GM10266 (cell line): ENCODE measurements around the gene TMTC4.

ENCODE experiments used
- DNase-seq: peaks from one replicate; pipeline ENCODE4 v3.0.0; 2012; ENCODE audit errors: extremely low spot score
- TF ChIP-seq, protein P1 (sequence below): IDR thresholded peaks from 2 replicates; pipeline ENCODE4 v1.5.1; 2012; ENCODE audit warnings: mild to moderate bottlenecking, low read depth; ENCODE audit not compliant: control insufficient read depth, insufficient read depth; ENCODE audit errors: missing control alignments

Gene TMTC4

DNA sequence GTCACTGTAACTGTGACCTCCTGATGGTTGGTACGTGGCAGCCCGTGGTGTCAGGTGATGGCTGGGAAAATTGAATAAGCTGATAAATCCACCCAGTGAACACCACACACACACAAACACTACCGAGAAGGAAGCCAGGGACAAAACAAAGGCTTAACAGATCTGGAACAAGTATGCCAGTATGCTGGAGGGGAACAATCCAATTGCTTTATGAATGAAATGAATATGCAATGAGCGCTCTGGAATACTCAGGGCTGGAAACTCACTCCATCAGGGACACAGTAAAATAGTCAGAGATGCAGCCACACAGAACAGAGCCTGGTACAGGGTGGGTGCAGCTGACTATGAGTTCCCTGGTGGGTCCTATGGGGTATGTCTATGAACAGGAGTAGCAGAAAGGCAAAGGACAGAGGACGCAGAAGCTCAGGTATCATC, 16.7 kb downstream of the TMTC4 start:
- DNase-seq = no peak

GRCh38 chr13:100652510-100652909, 22.1 kb downstream of the TMTC4 start:
- DNase-seq = no peak
- TF ChIP-seq, protein P1, sequence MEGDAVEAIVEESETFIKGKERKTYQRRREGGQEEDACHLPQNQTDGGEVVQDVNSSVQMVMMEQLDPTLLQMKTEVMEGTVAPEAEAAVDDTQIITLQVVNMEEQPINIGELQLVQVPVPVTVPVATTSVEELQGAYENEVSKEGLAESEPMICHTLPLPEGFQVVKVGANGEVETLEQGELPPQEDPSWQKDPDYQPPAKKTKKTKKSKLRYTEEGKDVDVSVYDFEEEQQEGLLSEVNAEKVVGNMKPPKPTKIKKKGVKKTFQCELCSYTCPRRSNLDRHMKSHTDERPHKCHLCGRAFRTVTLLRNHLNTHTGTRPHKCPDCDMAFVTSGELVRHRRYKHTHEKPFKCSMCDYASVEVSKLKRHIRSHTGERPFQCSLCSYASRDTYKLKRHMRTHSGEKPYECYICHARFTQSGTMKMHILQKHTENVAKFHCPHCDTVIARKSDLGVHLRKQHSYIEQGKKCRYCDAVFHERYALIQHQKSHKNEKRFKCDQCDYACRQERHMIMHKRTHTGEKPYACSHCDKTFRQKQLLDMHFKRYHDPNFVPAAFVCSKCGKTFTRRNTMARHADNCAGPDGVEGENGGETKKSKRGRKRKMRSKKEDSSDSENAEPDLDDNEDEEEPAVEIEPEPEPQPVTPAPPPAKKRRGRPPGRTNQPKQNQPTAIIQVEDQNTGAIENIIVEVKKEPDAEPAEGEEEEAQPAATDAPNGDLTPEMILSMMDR = no peak

More for the DNA sequence above, 16.7 kb downstream of the TMTC4 start:
- TF ChIP-seq, protein P1 = no peak

DNA sequence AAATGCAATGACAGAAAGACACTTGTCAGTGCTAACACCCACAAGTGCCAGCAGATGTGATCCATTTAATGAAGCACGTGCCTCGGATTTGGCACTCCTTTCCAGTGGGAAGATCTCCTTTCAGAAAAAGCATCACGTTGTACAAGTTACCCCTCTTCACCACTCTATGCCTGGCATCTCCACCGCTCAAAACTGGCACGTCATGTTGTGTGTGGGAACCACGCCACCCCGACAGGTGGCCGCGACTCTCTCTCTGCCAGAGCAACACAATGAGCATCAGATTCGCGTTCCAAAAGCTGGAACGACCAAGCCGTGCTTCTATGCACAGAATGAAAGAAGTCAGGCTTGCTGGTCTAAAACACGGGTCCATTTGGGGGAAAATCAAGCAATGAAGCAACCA, 24.3 kb downstream of the TMTC4 start:
- no peak for DNase-seq
- TF ChIP-seq, protein P1 = no peak

- TF ChIP-seq, protein P1 = no peak
Observed at GRCh38 chr13:100648354-100648753, 26.2 kb downstream of the TMTC4 start.

DNA sequence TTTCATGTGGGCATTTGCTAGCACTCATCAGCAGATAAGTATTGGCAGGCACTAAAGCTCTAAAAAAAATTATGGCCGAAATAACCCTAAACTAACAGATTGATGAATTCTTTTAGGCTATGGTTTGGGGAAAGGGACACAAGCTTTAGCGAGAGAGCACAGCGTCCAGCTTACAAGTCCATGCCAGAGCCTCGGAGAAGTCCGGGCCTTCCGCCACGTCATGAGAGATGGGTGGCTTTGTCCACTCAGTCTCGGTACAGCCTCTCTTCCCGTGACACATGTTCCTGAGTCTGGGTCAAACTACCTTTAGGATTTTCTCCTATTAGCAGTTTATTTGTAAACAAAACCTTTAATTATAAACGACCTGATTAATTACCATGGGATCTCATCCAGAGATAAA, 27.7 kb downstream of the TMTC4 start:
- DNase-seq = no peak
- TF ChIP-seq, protein P1 = no peak

More at GRCh38 chr13:100648354-100648753, 26.2 kb downstream of the TMTC4 start:
- no peak for DNase-seq

DNA sequence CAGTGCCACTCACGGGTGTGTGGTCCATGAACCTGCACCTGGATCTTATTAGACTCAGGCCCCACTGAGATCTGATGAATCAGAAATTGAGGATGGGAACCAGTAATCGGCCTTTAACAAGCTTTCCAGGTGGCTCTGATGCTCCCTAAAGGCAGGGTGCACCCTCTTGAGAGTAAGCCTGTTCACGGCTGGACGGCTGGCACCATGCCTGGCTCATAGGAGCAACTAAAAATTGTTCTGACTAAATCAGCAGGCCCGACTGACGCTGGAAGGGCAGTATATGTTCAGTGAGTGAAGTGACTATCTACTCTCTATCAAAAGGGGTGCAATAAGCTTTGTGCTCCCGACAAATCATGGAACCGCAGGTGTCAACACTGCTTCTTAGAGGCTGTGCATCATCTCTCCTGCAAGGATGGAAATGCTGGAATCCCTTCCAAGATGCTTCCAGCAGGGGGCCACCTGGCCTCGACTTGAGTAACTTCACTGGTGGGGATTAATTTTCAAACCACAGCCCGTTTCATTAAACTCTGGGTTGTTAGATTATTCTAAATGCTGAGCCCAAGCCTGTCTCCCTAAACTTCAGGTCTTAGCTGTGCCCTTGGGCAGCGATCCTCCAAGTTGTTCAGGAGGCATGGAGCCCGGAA, 28.4 kb downstream of the TMTC4 start:
- TF ChIP-seq, protein P1 = no peak
- DNase-seq = no peak

DNA sequence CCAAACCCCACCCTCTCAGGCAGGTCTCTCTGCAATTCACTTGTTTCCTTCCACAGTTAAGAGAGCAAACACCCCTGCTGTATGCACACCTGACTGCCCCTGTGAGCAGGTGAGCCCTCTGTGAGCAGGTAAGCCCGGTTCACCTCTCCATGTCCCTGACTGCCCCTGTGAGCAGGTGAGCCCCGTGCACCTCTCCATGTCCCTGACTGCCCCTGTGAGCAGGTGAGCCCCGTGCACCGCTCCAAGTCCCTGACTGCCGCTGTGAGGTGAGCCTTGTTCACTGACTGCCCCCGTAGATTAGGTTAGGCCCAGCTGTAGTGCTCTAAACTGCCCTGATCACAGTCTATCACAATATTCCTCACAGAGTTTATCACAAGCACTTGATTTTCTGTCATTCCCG, 29.2 kb downstream of the TMTC4 start:
- DNase-seq = no peak
- TF ChIP-seq, protein P1 = no peak
